NCI-H82 treated with DMSO at 0.1 percent for 48 hours (cell line): ENCODE data around the gene CISTR.

Experiments
- DNase-seq: peaks from one replicate; lab custom pipeline; 2025; ENCODE audit not compliant: unreplicated experiment; lab: John Stamatoyannopoulos, UW

The CISTR gene

GRCh38 chr12:53744130-53744441, 7.7 kb downstream of the CISTR start:
- no peak for DNase-seq

- DNase-seq: peak; percentile 54
Observed at GRCh38 chr12:53743266-53744129, 8.3 kb downstream of the CISTR start.

GRCh38 chr12:53740130-53740491, 11.7 kb downstream of the CISTR start:
- DNase-seq: no peak

- no peak for DNase-seq
Observed at GRCh38 chr12:53739214-53740129, 12.3 kb downstream of the CISTR start.

GRCh38 chr12:53738406-53739213, 13.2 kb downstream of the CISTR start:
- peak; percentile 11 for DNase-seq

GRCh38 chr12:53737951-53738405, 13.8 kb downstream of the CISTR start:
- no peak for DNase-seq

GRCh38 chr12:53737093-53737808, 14.5 kb downstream of the CISTR start:
- DNase-seq: peak; percentile 45

- DNase-seq: no peak
Observed at GRCh38 chr12:53736592-53736991, 15.2 kb downstream of the CISTR start.

GRCh38 chr12:53735556-53735955, 16.2 kb downstream of the CISTR start:
- DNase-seq: no peak

GRCh38 chr12:53734425-53734824, 17.4 kb downstream of the CISTR start:
- DNase-seq: no peak

GRCh38 chr12:53733807-53734200, 18.0 kb downstream of the CISTR start:
- DNase-seq: no peak

GRCh38 chr12:53733051-53733806, 18.6 kb downstream of the CISTR start:
- DNase-seq: no peak

GRCh38 chr12:53729644-53730043, 22.1 kb downstream of the CISTR start:
- no peak for DNase-seq

GRCh38 chr12:53728206-53728605, 23.6 kb downstream of the CISTR start:
- no peak for DNase-seq

- peak; percentile 96 for DNase-seq
Observed at GRCh38 chr12:53727310-53728041, 24.3 kb downstream of the CISTR start, which contains the start of gene CALCOCO1. TSS of gene CALCOCO1 (minus strand) at chr12:53727452. CDS start at chr12:53725242, 2,210 bp downstream.

- DNase-seq: no peak
Observed at GRCh38 chr12:53726946-53727309, 24.9 kb downstream of the CISTR start.

- DNase-seq: no peak
Observed at GRCh38 chr12:53726341-53726740, 25.4 kb downstream of the CISTR start.

- no peak for DNase-seq
Observed at GRCh38 chr12:53725824-53726223, 26.0 kb downstream of the CISTR start.

GRCh38 chr12:53722450-53723041, 29.2 kb downstream of the CISTR start:
- DNase-seq: no peak
